Upper lobe of left lung (tissue), 4 donors: ENCODE results near the gene THOC5.
"Not testable (repeated sequence)": the region's sequence is repeated elsewhere in the genome, so short reads cannot be mapped to it uniquely, and the experiment has no call there.

Experiments used
- EP300 ChIP-seq, 4 donors: sonication (generic); formaldehyde crosslinking; IDR thresholded peaks; one replicate each; pipeline ENCODE4 v1.5.1; 2017; ENCODE audit warnings: antibody characterized with exemption in 4 of 4, control low read depth in 2 of 4
- POLR2A ChIP-seq, 4 donors: fragments of 450-650 bp; IDR thresholded peaks; one replicate each; pipeline ENCODE4 v1.5.1; 2016 to 2017; ENCODE audit warnings: antibody characterized with exemption in 4 of 4, mild to moderate bottlenecking in 2 of 4
- POLR2AphosphoS5 ChIP-seq, 2 donors: sonication (generic); formaldehyde crosslinking; IDR thresholded peaks; one replicate each; pipeline ENCODE4 v1.5.1; 2017; ENCODE audit warnings: antibody characterized with exemption in 2 of 2
- TF ChIP-seq, protein P1 (sequence below), 6 experiments: fragments of 450-650 bp in 4 of 6; fragments of 200-600 bp in 2 of 6; sonication (generic) in 2 of 6; IDR thresholded peaks; one replicate each; pipeline ENCODE4 v1.5.1; 2016 to 2019; ENCODE audit warnings: antibody characterized with exemption in 6 of 6

DNA sequence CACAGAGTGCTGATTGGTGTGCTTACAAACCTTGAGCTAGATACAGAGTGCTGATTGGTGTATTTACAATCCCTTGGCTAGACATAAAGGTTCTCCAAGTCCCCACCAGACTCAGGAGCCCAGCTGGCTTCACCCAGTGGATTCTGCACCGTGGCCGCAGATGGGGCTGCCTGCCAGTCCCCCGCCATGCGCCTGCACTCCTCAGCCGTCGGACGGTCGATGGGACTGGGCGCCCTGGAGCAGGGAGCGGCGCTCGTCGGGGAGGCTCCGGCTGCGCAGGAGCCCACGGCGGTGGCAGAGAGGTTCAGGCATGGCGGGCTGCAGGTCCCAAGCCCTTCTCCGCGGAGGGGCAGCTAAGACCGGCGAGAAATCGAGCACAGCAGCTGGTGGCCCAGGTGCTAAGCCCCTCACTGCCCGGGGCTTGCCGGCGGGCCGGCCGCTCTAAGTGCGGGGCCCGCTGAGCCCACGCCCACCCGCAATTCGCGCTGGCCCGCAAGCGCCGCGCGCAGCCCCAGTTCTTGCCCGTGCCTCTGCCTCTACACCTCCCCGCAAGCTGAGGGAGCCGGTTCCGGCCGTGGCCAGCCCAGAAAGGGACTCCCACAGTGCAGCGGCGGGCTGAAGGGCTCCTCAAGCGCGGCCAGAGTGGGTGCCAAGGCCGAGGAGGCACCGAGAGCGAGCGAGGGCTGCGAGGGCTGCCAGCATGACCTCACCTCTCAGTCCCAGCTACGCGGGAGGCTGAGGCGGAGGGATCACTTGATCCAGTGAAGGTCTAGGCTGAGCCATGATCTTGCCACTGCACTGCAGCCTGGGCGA lies 44.5 kb upstream of the THOC5 start:
- TF ChIP-seq POLR2AphosphoS5, POLR2A, EP300 (IDR thresholded peaks at IDR 0.05): not testable (repeated sequence)
- TF ChIP-seq, protein P1, sequence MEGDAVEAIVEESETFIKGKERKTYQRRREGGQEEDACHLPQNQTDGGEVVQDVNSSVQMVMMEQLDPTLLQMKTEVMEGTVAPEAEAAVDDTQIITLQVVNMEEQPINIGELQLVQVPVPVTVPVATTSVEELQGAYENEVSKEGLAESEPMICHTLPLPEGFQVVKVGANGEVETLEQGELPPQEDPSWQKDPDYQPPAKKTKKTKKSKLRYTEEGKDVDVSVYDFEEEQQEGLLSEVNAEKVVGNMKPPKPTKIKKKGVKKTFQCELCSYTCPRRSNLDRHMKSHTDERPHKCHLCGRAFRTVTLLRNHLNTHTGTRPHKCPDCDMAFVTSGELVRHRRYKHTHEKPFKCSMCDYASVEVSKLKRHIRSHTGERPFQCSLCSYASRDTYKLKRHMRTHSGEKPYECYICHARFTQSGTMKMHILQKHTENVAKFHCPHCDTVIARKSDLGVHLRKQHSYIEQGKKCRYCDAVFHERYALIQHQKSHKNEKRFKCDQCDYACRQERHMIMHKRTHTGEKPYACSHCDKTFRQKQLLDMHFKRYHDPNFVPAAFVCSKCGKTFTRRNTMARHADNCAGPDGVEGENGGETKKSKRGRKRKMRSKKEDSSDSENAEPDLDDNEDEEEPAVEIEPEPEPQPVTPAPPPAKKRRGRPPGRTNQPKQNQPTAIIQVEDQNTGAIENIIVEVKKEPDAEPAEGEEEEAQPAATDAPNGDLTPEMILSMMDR (IDR thresholded peaks at IDR 0.05): not testable (repeated sequence)
